GM23248 (cell line): ENCODE results near the gene LLGL1.

ENCODE experiments used
- EZH2 ChIP-seq: fragments of 200-600 bp; sonication (generic); IDR thresholded peaks from 2 replicates; pipeline ENCODE4 v1.6.1; 2018; ENCODE audit warnings: antibody characterized with exemption, mild to moderate bottlenecking; ENCODE audit not compliant: insufficient read depth, poor library complexity, severe bottlenecking
- EZH2phosphoT487 ChIP-seq: fragments of 200-600 bp; sonication (generic); IDR thresholded peaks from 2 replicates; pipeline ENCODE4 v1.6.1; 2018; ENCODE audit warnings: antibody characterized with exemption, moderate library complexity, mild to moderate bottlenecking, low read depth; ENCODE audit not compliant: insufficient read depth

DNA sequence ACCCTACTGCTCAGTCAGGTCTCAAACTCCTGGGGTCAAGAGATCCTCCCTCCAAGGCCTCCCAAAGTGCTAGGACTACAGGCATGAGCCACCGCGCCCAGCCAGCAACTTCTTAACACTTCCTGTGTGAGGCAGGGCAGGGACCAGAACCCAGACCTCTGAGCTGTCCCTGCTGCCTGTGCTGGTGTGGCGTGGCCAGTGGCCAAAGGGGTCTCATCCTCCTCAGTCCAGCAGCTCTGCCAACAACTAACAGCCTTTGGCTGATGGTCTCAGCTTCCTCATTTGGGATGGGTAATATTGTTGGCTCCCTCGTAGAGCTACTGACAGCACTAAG, 1.4 kb upstream of the LLGL1 start:
- TF ChIP-seq EZH2phosphoT487 (no peak), EZH2 (no peak)
